Measurements from ENCODE around the gene PCBP3. TPM values are rescaled to one million over a fixed set of nuclear protein-coding genes. Genes with fewer than 3 reads are reported as not detected.
"Not testable (repeated sequence)": the region's sequence is repeated elsewhere in the genome, so short reads cannot be mapped to it uniquely, and the experiment has no call there.

The PCBP3 gene
- total RNA-seq, 2 experiments from 2014 or later: 1.3 to 2.2 TPM

- Mint-ChIP-seq H3K27me3 (peaks cover 2% of the 10 kb centered on the region), H3K36me3 (no peaks in the 10 kb centered on the region), H3K27ac (no peak overlapping the region), H3K9me3 (ENCODE audit: low read depth) (no peaks in the 10 kb centered on the region), H3K4me3 (no peak overlapping the region), H3K4me1 (no peaks in the 10 kb centered on the region)
- ATAC-seq (no peak), DNase-seq (no peak)
- CTCF ChIA-PET: no interaction called here
Observed at GRCh38 chr21:45873418-45873817, 229.9 kb downstream of the PCBP3 start.

- Mint-ChIP-seq H3K36me3 (no peaks in the 10 kb centered on the region), H3K4me1 (no peaks in the 10 kb centered on the region), H3K9me3 (ENCODE audit: low read depth) (no peaks in the 10 kb centered on the region), H3K27ac (no peak overlapping the region), H3K27me3 (peaks cover 5% of the 10 kb centered on the region), H3K4me3 (no peak overlapping the region)
- CTCF ChIA-PET: no interaction called here
- ATAC-seq: no peak
- no peak for DNase-seq
Observed at GRCh38 chr21:45873866-45874265, 230.3 kb downstream of the PCBP3 start.

- CTCF ChIA-PET: no interaction called here
- Mint-ChIP-seq H3K36me3 (no peaks in the 10 kb centered on the region), H3K27me3 (peaks cover 9% of the 10 kb centered on the region), H3K9me3 (ENCODE audit: low read depth) (no peaks in the 10 kb centered on the region), H3K27ac (no peak overlapping the region), H3K4me1 (no peaks in the 10 kb centered on the region), H3K4me3 (no peak overlapping the region)
- ATAC-seq (no peak), DNase-seq (no peak)
Observed at GRCh38 chr21:45874716-45875415, 231.3 kb downstream of the PCBP3 start.

GRCh38 chr21:45875416-45875760, 231.9 kb downstream of the PCBP3 start:
- H3K27ac Mint-ChIP-seq: no peak overlapping the region
- H3K9me3 Mint-ChIP-seq (ENCODE audit: low read depth): no peaks in the 10 kb centered on the region
- H3K36me3 Mint-ChIP-seq: no peaks in the 10 kb centered on the region
- CTCF ChIA-PET: no interaction called here
- H3K27me3 Mint-ChIP-seq: peaks cover 13% of the 10 kb centered on the region
- H3K4me3 Mint-ChIP-seq: no peak overlapping the region
- DNase-seq (no peak), ATAC-seq (no peak)
- peaks cover 1% of the 10 kb centered on the region for H3K4me1 Mint-ChIP-seq

- H3K27me3 Mint-ChIP-seq: peaks cover 15% of the 10 kb centered on the region
- no peaks in the 10 kb centered on the region for H3K9me3 Mint-ChIP-seq (ENCODE audit: low read depth)
- DNase-seq (no peak), ATAC-seq (no peak)
- CTCF ChIA-PET: no interaction called here
- no peak overlapping the region for H3K4me3 Mint-ChIP-seq
- H3K4me1 Mint-ChIP-seq: peaks cover 3% of the 10 kb centered on the region
- H3K27ac Mint-ChIP-seq: no peak overlapping the region
- no peaks in the 10 kb centered on the region for H3K36me3 Mint-ChIP-seq
Observed at GRCh38 chr21:45875881-45876280, 232.4 kb downstream of the PCBP3 start.

GRCh38 chr21:45876381-45877170, 233.1 kb downstream of the PCBP3 start:
- Mint-ChIP-seq H3K4me3 (no peak overlapping the region), H3K27ac (no peak overlapping the region), H3K4me1 (peaks cover 3% of the 10 kb centered on the region), H3K9me3 (ENCODE audit: low read depth) (no peaks in the 10 kb centered on the region), H3K27me3 (peaks cover 16% of the 10 kb centered on the region), H3K36me3 (no peaks in the 10 kb centered on the region)
- CTCF ChIA-PET: no interaction called here
- ATAC-seq: no peak
- DNase-seq: no peak

GRCh38 chr21:45877171-45877438, 233.6 kb downstream of the PCBP3 start:
- no peak overlapping the region for H3K4me3 Mint-ChIP-seq
- CTCF ChIA-PET: no interaction called here
- ATAC-seq (no peak), DNase-seq (no peak)
- peaks cover 20% of the 10 kb centered on the region for H3K27me3 Mint-ChIP-seq
- H3K36me3 Mint-ChIP-seq: no peaks in the 10 kb centered on the region
- H3K27ac Mint-ChIP-seq: no peak overlapping the region
- H3K4me1 Mint-ChIP-seq: peaks cover 3% of the 10 kb centered on the region
- H3K9me3 Mint-ChIP-seq (ENCODE audit: low read depth): no peaks in the 10 kb centered on the region

- DNase-seq (no peak), ATAC-seq (no peak)
- peaks cover 3% of the 10 kb centered on the region for H3K4me1 Mint-ChIP-seq
- H3K9me3 Mint-ChIP-seq (ENCODE audit: low read depth): no peaks in the 10 kb centered on the region
- peaks cover 27% of the 10 kb centered on the region for H3K27me3 Mint-ChIP-seq
- no peak overlapping the region for H3K27ac Mint-ChIP-seq
- no peaks in the 10 kb centered on the region for H3K36me3 Mint-ChIP-seq
- no peak overlapping the region for H3K4me3 Mint-ChIP-seq
- CTCF ChIA-PET: no interaction called here
Observed at GRCh38 chr21:45877821-45878469, 234.4 kb downstream of the PCBP3 start.

GRCh38 chr21:45880097-45881068, 236.9 kb downstream of the PCBP3 start:
- peaks cover under 1% of the 10 kb centered on the region for H3K36me3 Mint-ChIP-seq
- CTCF ChIA-PET: interaction anchor here (1.0 to 1.7 kb wide), 5 partner anchors 9 to 324 kb away, joined by 3 to 5 read pairs (median 3); no protein-coding TSS in a partner anchor
- no peak overlapping the region for H3K27ac Mint-ChIP-seq
- peak; percentile 75 for DNase-seq
- no peak overlapping the region for H3K4me3 Mint-ChIP-seq
- H3K4me1 Mint-ChIP-seq: peaks cover 4% of the 10 kb centered on the region
- H3K9me3 Mint-ChIP-seq (ENCODE audit: low read depth): peaks cover under 1% of the 10 kb centered on the region
- H3K27me3 Mint-ChIP-seq: peaks cover 34% of the 10 kb centered on the region
- ATAC-seq: peak; percentile 73

- CTCF ChIA-PET: no interaction called here
- ATAC-seq: no peak
- Mint-ChIP-seq H3K4me1 (peaks cover 20% of the 10 kb centered on the region), H3K36me3 (peaks cover 3% of the 10 kb centered on the region), H3K27ac (no peak overlapping the region), H3K9me3 (ENCODE audit: low read depth) (peaks cover 6% of the 10 kb centered on the region), H3K4me3 (no peak overlapping the region), H3K27me3 (peaks cover 34% of the 10 kb centered on the region)
- DNase-seq: no peak
Observed at GRCh38 chr21:45882645-45883044, 239.1 kb downstream of the PCBP3 start.

- CTCF ChIA-PET: no interaction called here
- H3K9me3 Mint-ChIP-seq (ENCODE audit: low read depth): peaks cover 6% of the 10 kb centered on the region
- peaks cover 21% of the 10 kb centered on the region for H3K4me1 Mint-ChIP-seq
- H3K27ac Mint-ChIP-seq: no peak overlapping the region
- H3K4me3 Mint-ChIP-seq: no peak overlapping the region
- peaks cover 3% of the 10 kb centered on the region for H3K36me3 Mint-ChIP-seq
- H3K27me3 Mint-ChIP-seq: peaks cover 34% of the 10 kb centered on the region
- DNase-seq (no peak), ATAC-seq (no peak)
Observed at GRCh38 chr21:45883090-45883489, 239.6 kb downstream of the PCBP3 start.

GRCh38 chr21:45885597-45885929, 242.0 kb downstream of the PCBP3 start:
- peaks cover 3% of the 10 kb centered on the region for H3K36me3 Mint-ChIP-seq
- peaks cover 38% of the 10 kb centered on the region for H3K27me3 Mint-ChIP-seq
- no peak overlapping the region for H3K4me3 Mint-ChIP-seq
- CTCF ChIA-PET: no interaction called here
- DNase-seq (no peak), ATAC-seq (no peak)
- peaks cover 6% of the 10 kb centered on the region for H3K9me3 Mint-ChIP-seq (ENCODE audit: low read depth)
- peaks cover 18% of the 10 kb centered on the region for H3K4me1 Mint-ChIP-seq
- peak overlapping the region; percentile 79 for H3K27ac Mint-ChIP-seq

- Mint-ChIP-seq H3K4me1 (peaks cover 17% of the 10 kb centered on the region), H3K27me3 (peaks cover 39% of the 10 kb centered on the region), H3K27ac (peak overlapping the region; percentile 79)
- H3K9me3 Mint-ChIP-seq (ENCODE audit: low read depth); H3K4me3 Mint-ChIP-seq; H3K36me3 Mint-ChIP-seq; ATAC-seq; CTCF ChIA-PET: not testable (repeated sequence)
- DNase-seq: peak; percentile 50
Observed at GRCh38 chr21:45885930-45886601, 242.5 kb downstream of the PCBP3 start.
